Measurements from ENCODE around the gene KIAA0319L.

DNA sequence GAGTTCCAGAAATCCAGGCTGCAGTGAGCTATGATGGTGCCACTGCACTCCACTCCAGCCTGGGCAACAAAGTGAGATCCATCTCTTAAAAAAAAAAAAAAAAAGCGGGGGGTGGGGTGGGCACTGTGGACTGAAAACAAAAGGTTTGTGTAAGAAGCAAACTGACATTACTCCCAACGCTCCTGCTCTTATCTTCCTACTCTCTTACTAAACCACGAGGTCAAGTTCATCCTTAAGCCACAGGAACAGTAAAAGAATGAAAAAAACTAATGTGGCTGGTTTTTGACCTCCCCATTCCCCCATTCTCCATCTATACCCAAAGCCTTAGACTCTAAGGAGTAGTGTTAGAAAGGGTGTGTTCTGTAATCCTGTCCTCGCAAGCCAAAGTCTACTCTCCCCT is 46.7 kb upstream of the KIAA0319L start:
- TF ChIP-seq, protein P1, sequence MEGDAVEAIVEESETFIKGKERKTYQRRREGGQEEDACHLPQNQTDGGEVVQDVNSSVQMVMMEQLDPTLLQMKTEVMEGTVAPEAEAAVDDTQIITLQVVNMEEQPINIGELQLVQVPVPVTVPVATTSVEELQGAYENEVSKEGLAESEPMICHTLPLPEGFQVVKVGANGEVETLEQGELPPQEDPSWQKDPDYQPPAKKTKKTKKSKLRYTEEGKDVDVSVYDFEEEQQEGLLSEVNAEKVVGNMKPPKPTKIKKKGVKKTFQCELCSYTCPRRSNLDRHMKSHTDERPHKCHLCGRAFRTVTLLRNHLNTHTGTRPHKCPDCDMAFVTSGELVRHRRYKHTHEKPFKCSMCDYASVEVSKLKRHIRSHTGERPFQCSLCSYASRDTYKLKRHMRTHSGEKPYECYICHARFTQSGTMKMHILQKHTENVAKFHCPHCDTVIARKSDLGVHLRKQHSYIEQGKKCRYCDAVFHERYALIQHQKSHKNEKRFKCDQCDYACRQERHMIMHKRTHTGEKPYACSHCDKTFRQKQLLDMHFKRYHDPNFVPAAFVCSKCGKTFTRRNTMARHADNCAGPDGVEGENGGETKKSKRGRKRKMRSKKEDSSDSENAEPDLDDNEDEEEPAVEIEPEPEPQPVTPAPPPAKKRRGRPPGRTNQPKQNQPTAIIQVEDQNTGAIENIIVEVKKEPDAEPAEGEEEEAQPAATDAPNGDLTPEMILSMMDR (conservative IDR thresholded peaks at IDR 0.05; ENCODE audit: low read depth in 2 of 2), result no peak
- TF ChIP-seq EZH2 (IDR thresholded peaks at IDR 0.05; ENCODE audit: low read depth, unreplicated experiment) (no peak), POLR2AphosphoS5 (IDR thresholded peaks at IDR 0.05; ENCODE audit: low read depth) (no peak), CREB1 (CRISPR knock-in tag; IDR thresholded peaks at IDR 0.05; ENCODE audit: low read depth) (no peak)
- TF ChIP-seq, protein P2, sequence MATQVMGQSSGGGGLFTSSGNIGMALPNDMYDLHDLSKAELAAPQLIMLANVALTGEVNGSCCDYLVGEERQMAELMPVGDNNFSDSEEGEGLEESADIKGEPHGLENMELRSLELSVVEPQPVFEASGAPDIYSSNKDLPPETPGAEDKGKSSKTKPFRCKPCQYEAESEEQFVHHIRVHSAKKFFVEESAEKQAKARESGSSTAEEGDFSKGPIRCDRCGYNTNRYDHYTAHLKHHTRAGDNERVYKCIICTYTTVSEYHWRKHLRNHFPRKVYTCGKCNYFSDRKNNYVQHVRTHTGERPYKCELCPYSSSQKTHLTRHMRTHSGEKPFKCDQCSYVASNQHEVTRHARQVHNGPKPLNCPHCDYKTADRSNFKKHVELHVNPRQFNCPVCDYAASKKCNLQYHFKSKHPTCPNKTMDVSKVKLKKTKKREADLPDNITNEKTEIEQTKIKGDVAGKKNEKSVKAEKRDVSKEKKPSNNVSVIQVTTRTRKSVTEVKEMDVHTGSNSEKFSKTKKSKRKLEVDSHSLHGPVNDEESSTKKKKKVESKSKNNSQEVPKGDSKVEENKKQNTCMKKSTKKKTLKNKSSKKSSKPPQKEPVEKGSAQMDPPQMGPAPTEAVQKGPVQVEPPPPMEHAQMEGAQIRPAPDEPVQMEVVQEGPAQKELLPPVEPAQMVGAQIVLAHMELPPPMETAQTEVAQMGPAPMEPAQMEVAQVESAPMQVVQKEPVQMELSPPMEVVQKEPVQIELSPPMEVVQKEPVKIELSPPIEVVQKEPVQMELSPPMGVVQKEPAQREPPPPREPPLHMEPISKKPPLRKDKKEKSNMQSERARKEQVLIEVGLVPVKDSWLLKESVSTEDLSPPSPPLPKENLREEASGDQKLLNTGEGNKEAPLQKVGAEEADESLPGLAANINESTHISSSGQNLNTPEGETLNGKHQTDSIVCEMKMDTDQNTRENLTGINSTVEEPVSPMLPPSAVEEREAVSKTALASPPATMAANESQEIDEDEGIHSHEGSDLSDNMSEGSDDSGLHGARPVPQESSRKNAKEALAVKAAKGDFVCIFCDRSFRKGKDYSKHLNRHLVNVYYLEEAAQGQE (IDR thresholded peaks at IDR 0.05; ENCODE audit: unreplicated experiment), result no peak

Measured in GM23338 (cell line).